UCSD-AML1 (cell line): ENCODE measurements around the gene SZT2.
"Not testable (repeated sequence)": the region's sequence is repeated elsewhere in the genome, so short reads cannot be mapped to it uniquely, and the experiment has no call there.

ENCODE experiments used
- DNase-seq: peaks from one replicate; lab custom pipeline; 2025; ENCODE audit not compliant: unreplicated experiment; lab: John Stamatoyannopoulos, UW

SZT2 gene

GRCh38 chr1:43387976-43388599 lies 1.6 kb upstream of the SZT2 start:
- DNase-seq, result no peak

GRCh38 chr1:43388613-43389012 lies 1.1 kb upstream of the SZT2 start:
- DNase-seq, result no peak

GRCh38 chr1:43392702-43393101 lies 3.0 kb downstream of the SZT2 start:
- DNase-seq, result no peak

GRCh38 chr1:43395523-43395922 lies 5.8 kb downstream of the SZT2 start:
- DNase-seq, result no peak

GRCh38 chr1:43396059-43396458 lies 6.4 kb downstream of the SZT2 start:
- DNase-seq, result no peak

GRCh38 chr1:43398227-43398626 lies 8.5 kb downstream of the SZT2 start:
- no peak for DNase-seq

- DNase-seq, result not testable (repeated sequence)
Observed at GRCh38 chr1:43400441-43400840, 10.7 kb downstream of the SZT2 start.

- no peak for DNase-seq
Observed at GRCh38 chr1:43402089-43402865, 12.6 kb downstream of the SZT2 start.

GRCh38 chr1:43404353-43404752 lies 14.7 kb downstream of the SZT2 start:
- no peak for DNase-seq

- no peak for DNase-seq
Observed at GRCh38 chr1:43405219-43405875, 15.6 kb downstream of the SZT2 start.

GRCh38 chr1:43405876-43406234 lies 16.2 kb downstream of the SZT2 start:
- DNase-seq, result no peak

- no peak for DNase-seq
Observed at GRCh38 chr1:43410571-43410970, 20.9 kb downstream of the SZT2 start.

GRCh38 chr1:43413426-43413825 lies 23.7 kb downstream of the SZT2 start:
- not testable (repeated sequence) for DNase-seq

- peak; percentile 57 for DNase-seq
Observed at GRCh38 chr1:43414634-43415223, 25.0 kb downstream of the SZT2 start.

GRCh38 chr1:43415901-43416300 lies 26.2 kb downstream of the SZT2 start:
- no peak for DNase-seq

- no peak for DNase-seq
Observed at GRCh38 chr1:43418858-43419257, 29.2 kb downstream of the SZT2 start.

- no peak for DNase-seq
Observed at GRCh38 chr1:43419627-43420425, 30.1 kb downstream of the SZT2 start.

- no peak for DNase-seq
Observed at GRCh38 chr1:43420874-43421273, 31.2 kb downstream of the SZT2 start.

- DNase-seq, result no peak
Observed at GRCh38 chr1:43421396-43421795, 31.7 kb downstream of the SZT2 start.

- DNase-seq, result no peak
Observed at GRCh38 chr1:43421976-43422750, 32.5 kb downstream of the SZT2 start.
